NOMO-1 (cell line): ENCODE measurements around the gene KCTD7.
"Not testable (repeated sequence)": the region's sequence is repeated elsewhere in the genome, so short reads cannot be mapped to it uniquely, and the experiment has no call there.

ENCODE experiments used
- DNase-seq, 2 experiments: peaks; one replicate each; lab custom pipeline; 2025; ENCODE audit not compliant: unreplicated experiment in 2 of 2; lab: John Stamatoyannopoulos, UW

Gene KCTD7

GRCh38 chr7:66681491-66682349 lies 53.0 kb downstream of the KCTD7 start:
- peak; percentile 89 to 91 for DNase-seq

- DNase-seq, result peak in 1 of 2 experiments; percentile 28
Observed at GRCh38 chr7:66682350-66683093, 53.8 kb downstream of the KCTD7 start.

GRCh38 chr7:66683094-66683769 lies 54.6 kb downstream of the KCTD7 start:
- not testable (repeated sequence) for DNase-seq

- no peak for DNase-seq
Observed at GRCh38 chr7:66683770-66684123, 55.1 kb downstream of the KCTD7 start.

GRCh38 chr7:66685663-66686062 lies 57.0 kb downstream of the KCTD7 start:
- not testable (repeated sequence) for DNase-seq

- DNase-seq, result no peak
Observed at GRCh38 chr7:66687186-66687585, 58.5 kb downstream of the KCTD7 start.

- DNase-seq, result not testable (repeated sequence)
Observed at GRCh38 chr7:66687672-66688071, 59.0 kb downstream of the KCTD7 start.

- no peak for DNase-seq
Observed at GRCh38 chr7:66689081-66689480, 60.4 kb downstream of the KCTD7 start.

GRCh38 chr7:66693331-66693730 lies 64.7 kb downstream of the KCTD7 start:
- DNase-seq, result no peak
